H1 (cell line): ENCODE measurements around the gene RETSAT.

Experiments
- ATF2 ChIP-seq: IDR thresholded peaks from 2 replicates; pipeline ENCODE4 v1.6.1; 2012; ENCODE audit warnings: low read length, inconsistent platforms
- NRF1 ChIP-seq: IDR thresholded peaks from 2 replicates; pipeline ENCODE4 v1.6.1; 2011; ENCODE audit warnings: mild to moderate bottlenecking, low read depth, low read length, improper control_type of control experiment
- PHF8 ChIP-seq: fragments of 200-600 bp; sonication (generic); conservative IDR thresholded peaks from 2 replicates; pipeline ENCODE4 v1.7.1; 2012; ENCODE audit warnings: low read depth, mild to moderate bottlenecking, inconsistent platforms, low read length, moderate library complexity
- POLR2AphosphoS5 ChIP-seq: IDR thresholded peaks from 2 replicates; pipeline ENCODE4 v1.6.1; 2011; ENCODE audit warnings: low read depth, low read length

DNA sequence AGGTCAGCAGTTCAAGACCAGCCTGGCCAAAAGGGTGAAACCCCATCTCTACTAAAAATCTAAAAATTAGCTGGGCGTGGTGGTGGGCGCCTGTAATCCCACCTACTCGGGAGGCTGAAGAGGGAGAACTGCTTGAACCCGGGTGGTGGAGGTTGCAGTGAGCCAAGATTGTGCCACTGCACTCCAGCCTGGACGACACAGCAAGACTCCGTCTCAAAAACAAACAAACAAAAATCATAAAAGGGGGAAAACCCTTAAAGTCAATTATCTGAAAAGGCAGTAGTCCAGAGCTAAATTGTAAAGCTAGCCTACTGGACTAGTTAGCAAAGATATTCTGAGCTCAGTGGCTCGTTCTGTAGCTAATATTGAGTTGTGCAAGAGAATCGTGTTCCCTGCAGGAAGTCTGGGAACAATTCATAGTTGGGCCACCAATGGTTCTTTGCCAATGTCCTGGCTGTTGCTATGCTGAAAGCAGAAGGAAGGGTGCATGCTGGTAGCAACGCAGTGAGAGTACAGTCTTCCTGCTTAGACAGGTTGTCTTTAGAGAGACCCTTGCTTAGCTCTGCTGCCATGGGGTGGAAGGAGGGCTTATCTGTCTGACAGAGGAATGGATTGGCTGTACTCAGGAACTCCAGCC lies 30.9 kb downstream of the RETSAT start:
- TF ChIP-seq PHF8 = no peak
- TF ChIP-seq POLR2AphosphoS5 = no peak
- no peak for TF ChIP-seq NRF1
- no peak for TF ChIP-seq ATF2
